Measurements from ENCODE around the gene TSHZ2. TPM values are rescaled to one million over a fixed set of nuclear protein-coding genes. Genes with fewer than 3 reads are reported as not detected.
"Not testable (repeated sequence)": the region's sequence is repeated elsewhere in the genome, so short reads cannot be mapped to it uniquely, and the experiment has no call there.

Gene TSHZ2
- total RNA-seq, 4 donors from 2014 or later = 4.0 to 57.8 (median 10.3) TPM

GRCh38 chr20:53529658-53530057, 557.5 kb downstream of the TSHZ2 start:
- no peak for DNase-seq
- no peaks in the 10 kb centered on the region for H3K27me3 ChIP-seq
- no peaks in the 10 kb centered on the region for H3K9me3 ChIP-seq
- no peaks in the 10 kb centered on the region for H3K36me3 ChIP-seq
- H3K4me1 ChIP-seq = no peaks in the 10 kb centered on the region
- no peak overlapping the region for H3K27ac ChIP-seq
- H3K4me3 ChIP-seq = no peak overlapping the region
- TF ChIP-seq POLR2A (IDR thresholded peaks at IDR 0.05) = no peak
- no peak for TF ChIP-seq CTCF (IDR thresholded peaks at IDR 0.05)

- no peak for DNase-seq
- Histone ChIP-seq H3K27me3 (no peaks in the 10 kb centered on the region), H3K4me3 (no peak overlapping the region), H3K36me3 (no peaks in the 10 kb centered on the region), H3K4me1 (no peaks in the 10 kb centered on the region), H3K27ac (no peak overlapping the region), H3K9me3 (no peaks in the 10 kb centered on the region)
- TF ChIP-seq CTCF (IDR thresholded peaks at IDR 0.05) = no peak
- TF ChIP-seq POLR2A (IDR thresholded peaks at IDR 0.05) = no peak
Observed at GRCh38 chr20:53530440-53530839, 558.3 kb downstream of the TSHZ2 start.

DNA sequence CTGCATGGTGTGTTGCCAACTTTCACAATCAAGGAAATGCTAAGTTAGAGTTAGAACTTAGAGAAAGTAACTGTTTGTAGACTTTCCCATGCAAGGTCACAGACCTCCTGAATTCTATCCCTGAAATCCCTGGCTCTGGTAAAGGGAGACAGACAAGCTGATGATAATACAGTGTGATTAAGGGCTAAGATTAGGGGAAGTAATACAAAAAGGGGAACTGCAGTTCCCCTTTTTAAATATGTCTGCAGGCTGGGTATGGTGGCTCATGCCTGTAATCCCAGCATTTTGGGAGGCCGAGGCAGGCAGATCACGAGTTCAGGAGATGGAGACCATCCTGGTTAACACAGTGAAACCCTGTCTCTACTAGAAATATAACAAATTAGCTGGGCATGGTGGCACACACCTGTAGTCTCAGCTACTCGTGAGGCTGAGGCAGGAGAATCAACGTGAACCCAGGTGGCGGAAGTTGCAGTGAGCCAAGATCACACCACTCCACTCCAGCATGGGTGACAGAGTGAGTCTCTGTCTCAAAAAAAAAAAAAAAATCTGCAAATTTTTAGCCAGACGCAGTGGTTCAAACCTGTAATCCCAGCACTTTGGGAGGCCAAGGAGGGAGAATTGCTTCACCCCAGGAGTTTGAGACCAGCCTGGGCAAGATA, 560.6 kb downstream of the TSHZ2 start:
- DNase-seq = peak in 1 of 3 donors; percentile 40
- H3K9me3 ChIP-seq, H3K27me3 ChIP-seq, H3K27ac ChIP-seq, H3K4me1 ChIP-seq, H3K36me3 ChIP-seq: not testable (repeated sequence)
- H3K4me3 ChIP-seq = peak overlapping the region in 1 of 4 donors; percentile 6

DNA sequence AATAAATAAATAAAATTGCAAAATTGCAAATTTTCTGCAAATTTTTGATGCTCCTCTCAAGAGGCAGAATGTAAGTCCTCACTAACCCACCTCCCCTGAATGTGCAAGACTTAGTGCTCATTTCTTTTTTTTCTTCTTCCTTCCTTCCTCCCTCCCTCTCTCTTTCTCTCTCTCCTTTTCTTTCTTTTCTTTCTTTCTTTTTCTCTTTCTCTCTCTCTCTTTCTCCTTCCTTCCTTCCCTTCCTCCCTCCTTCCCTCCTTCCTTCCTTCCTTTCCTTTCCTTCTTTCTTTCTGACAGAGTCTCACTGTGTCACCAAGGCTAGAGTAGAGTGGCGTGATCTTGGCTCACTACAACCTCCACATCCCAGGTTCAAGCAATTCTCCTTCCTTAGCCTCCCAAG, 561.3 kb downstream of the TSHZ2 start:
- no peaks in the 10 kb centered on the region for H3K9me3 ChIP-seq
- H3K36me3 ChIP-seq = no peaks in the 10 kb centered on the region
- H3K27me3 ChIP-seq = no peaks in the 10 kb centered on the region
- no peak for DNase-seq
- no peak overlapping the region for H3K27ac ChIP-seq
- no peaks in the 10 kb centered on the region for H3K4me1 ChIP-seq
- TF ChIP-seq CTCF (IDR thresholded peaks at IDR 0.05) (no peak), POLR2A (IDR thresholded peaks at IDR 0.05) (no peak)
- no peak overlapping the region for H3K4me3 ChIP-seq

- H3K27me3 ChIP-seq = no peaks in the 10 kb centered on the region
- no peak overlapping the region for H3K27ac ChIP-seq
- H3K36me3 ChIP-seq = no peaks in the 10 kb centered on the region
- no peak overlapping the region for H3K4me3 ChIP-seq
- H3K4me1 ChIP-seq = no peaks in the 10 kb centered on the region
- no peaks in the 10 kb centered on the region for H3K9me3 ChIP-seq
- DNase-seq = no peak
- no peak for TF ChIP-seq CTCF (IDR thresholded peaks at IDR 0.05)
- TF ChIP-seq POLR2A (IDR thresholded peaks at IDR 0.05) = no peak
Observed at GRCh38 chr20:53534037-53534436, 561.9 kb downstream of the TSHZ2 start.

- H3K36me3 ChIP-seq = no peaks in the 10 kb centered on the region
- no peaks in the 10 kb centered on the region for H3K4me1 ChIP-seq
- H3K27me3 ChIP-seq = no peaks in the 10 kb centered on the region
- no peak overlapping the region for H3K4me3 ChIP-seq
- H3K9me3 ChIP-seq = no peaks in the 10 kb centered on the region
- no peak overlapping the region for H3K27ac ChIP-seq
- TF ChIP-seq CTCF (IDR thresholded peaks at IDR 0.05) = no peak
- no peak for DNase-seq
Observed at GRCh38 chr20:53535878-53536277, 563.7 kb downstream of the TSHZ2 start.

- H3K4me3 ChIP-seq, H3K27me3 ChIP-seq, DNase-seq, H3K4me1 ChIP-seq, H3K27ac ChIP-seq, H3K9me3 ChIP-seq, H3K36me3 ChIP-seq: not testable (repeated sequence)
Observed at GRCh38 chr20:53536382-53536781, 564.2 kb downstream of the TSHZ2 start.
